ENCODE results near the gene EFR3B.

EFR3B gene

DNA sequence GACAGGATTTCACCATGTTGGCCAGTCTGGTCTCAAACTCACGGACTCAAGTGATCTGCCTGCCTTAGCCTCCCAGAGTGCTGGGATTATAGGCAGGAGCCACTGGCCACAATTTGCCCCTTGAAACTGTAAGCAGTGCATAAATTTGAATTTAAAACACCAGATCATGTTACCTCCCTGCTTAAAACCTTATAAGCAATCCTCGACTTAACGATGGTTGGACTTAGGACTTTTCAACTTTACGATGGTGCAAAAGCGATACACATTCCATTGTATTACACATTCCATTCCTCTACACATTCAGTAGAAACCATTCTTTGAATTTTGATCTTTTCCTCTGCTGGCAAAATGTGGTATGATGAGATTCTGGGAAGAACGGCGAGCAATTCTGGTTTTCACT lies 23.2 kb upstream of the EFR3B start:
- H3K4me3 ChIP-seq (ENCODE audit: low read depth, low read length): no peak overlapping the region
- no peaks in the 10 kb centered on the region; the same call in 1 of the 2 replicates for H3K9me3 ChIP-seq
- H3K4me1 ChIP-seq: 0 out of 2 replicates have a peak, but pooled peaks cover 3% of the 10 kb centered on the region
- H3K36me3 ChIP-seq: no peaks in the 10 kb centered on the region
- no peak for DNase-seq
- H3K27me3 ChIP-seq: no peaks in the 10 kb centered on the region
- TF ChIP-seq, protein P1, sequence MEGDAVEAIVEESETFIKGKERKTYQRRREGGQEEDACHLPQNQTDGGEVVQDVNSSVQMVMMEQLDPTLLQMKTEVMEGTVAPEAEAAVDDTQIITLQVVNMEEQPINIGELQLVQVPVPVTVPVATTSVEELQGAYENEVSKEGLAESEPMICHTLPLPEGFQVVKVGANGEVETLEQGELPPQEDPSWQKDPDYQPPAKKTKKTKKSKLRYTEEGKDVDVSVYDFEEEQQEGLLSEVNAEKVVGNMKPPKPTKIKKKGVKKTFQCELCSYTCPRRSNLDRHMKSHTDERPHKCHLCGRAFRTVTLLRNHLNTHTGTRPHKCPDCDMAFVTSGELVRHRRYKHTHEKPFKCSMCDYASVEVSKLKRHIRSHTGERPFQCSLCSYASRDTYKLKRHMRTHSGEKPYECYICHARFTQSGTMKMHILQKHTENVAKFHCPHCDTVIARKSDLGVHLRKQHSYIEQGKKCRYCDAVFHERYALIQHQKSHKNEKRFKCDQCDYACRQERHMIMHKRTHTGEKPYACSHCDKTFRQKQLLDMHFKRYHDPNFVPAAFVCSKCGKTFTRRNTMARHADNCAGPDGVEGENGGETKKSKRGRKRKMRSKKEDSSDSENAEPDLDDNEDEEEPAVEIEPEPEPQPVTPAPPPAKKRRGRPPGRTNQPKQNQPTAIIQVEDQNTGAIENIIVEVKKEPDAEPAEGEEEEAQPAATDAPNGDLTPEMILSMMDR (IDR thresholded peaks at IDR 0.05; ENCODE audit: low read depth, low read length): no peak

- Histone ChIP-seq H3K27me3 (no peaks in the 10 kb centered on the region), H3K9me3 (no peaks in the 10 kb centered on the region), H3K4me1 (no peaks in the 10 kb centered on the region), H3K4me3 (ENCODE audit: low read depth, low read length) (no peak overlapping the region), H3K36me3 (no peaks in the 10 kb centered on the region)
- no peak for DNase-seq
- TF ChIP-seq, protein P1 (IDR thresholded peaks at IDR 0.05; ENCODE audit: low read depth, low read length): no peak
Observed at GRCh38 chr2:25021791-25022362, 20.0 kb upstream of the EFR3B start.

- TF ChIP-seq, protein P1 (IDR thresholded peaks at IDR 0.05; ENCODE audit: low read depth, low read length): no peak
- DNase-seq: no peak
- Histone ChIP-seq H3K36me3 (no peaks in the 10 kb centered on the region), H3K4me1 (no peaks in the 10 kb centered on the region), H3K27me3 (no peaks in the 10 kb centered on the region), H3K9me3 (no peaks in the 10 kb centered on the region), H3K4me3 (ENCODE audit: low read depth, low read length) (no peak overlapping the region)
Observed at GRCh38 chr2:25023333-25023732, 18.5 kb upstream of the EFR3B start.

GRCh38 chr2:25025229-25026007 lies 16.5 kb upstream of the EFR3B start:
- Histone ChIP-seq H3K4me1 (no peaks in the 10 kb centered on the region), H3K9me3 (no peaks in the 10 kb centered on the region)
- DNase-seq: no peak

DNA sequence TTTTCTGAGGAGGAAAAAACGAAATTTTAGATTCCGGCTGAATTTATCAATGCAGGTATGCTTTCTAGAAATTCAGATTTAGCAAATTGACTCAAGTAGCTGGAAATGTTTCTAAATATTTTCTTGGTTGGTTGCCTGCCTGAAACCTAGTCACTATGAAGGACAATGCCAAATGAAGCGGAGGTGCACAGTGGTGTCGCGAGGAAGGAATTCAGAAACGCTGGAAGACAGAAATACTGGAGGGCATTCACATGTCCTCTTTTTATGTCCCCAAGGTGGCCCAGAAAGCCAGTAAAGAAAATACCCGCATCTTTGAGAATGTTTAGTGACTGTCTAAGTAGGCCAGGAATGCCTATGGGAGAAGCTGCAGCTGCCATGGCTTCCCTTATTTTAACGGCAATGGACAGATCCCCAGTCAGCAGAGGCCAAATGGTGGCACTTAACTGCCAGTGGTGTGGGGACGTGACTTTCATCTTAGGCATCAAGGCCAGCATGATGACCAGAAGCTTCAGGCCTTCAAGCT lies 15.8 kb upstream of the EFR3B start:
- no peaks in the 10 kb centered on the region for H3K4me1 ChIP-seq
- H3K9me3 ChIP-seq: no peaks in the 10 kb centered on the region
- H3K36me3 ChIP-seq: no peaks in the 10 kb centered on the region
- TF ChIP-seq, protein P1 (IDR thresholded peaks at IDR 0.05; ENCODE audit: low read depth, low read length): no peak
- no peaks in the 10 kb centered on the region for H3K27me3 ChIP-seq
- DNase-seq: no peak
- H3K4me3 ChIP-seq (ENCODE audit: low read depth, low read length): no peak overlapping the region

More at GRCh38 chr2:25025229-25026007, 16.5 kb upstream of the EFR3B start:
- TF ChIP-seq, protein P1 (IDR thresholded peaks at IDR 0.05; ENCODE audit: low read depth, low read length): no peak
- Histone ChIP-seq H3K36me3 (no peaks in the 10 kb centered on the region), H3K4me3 (ENCODE audit: low read depth, low read length) (no peak overlapping the region), H3K27me3 (no peaks in the 10 kb centered on the region)

GRCh38 chr2:25029183-25029554 lies 12.7 kb upstream of the EFR3B start:
- Histone ChIP-seq H3K9me3 (no peaks in the 10 kb centered on the region), H3K36me3 (no peaks in the 10 kb centered on the region), H3K4me1 (no peaks in the 10 kb centered on the region), H3K4me3 (ENCODE audit: low read depth, low read length) (no peak overlapping the region), H3K27me3 (no peaks in the 10 kb centered on the region)
- no peak for DNase-seq
- TF ChIP-seq, protein P1 (IDR thresholded peaks at IDR 0.05; ENCODE audit: low read depth, low read length): no peak
